Small intestine (tissue), 16 donors: ENCODE results near the gene CUL3. TPM values are rescaled to one million over a fixed set of nuclear protein-coding genes. Genes with fewer than 3 reads are reported as not detected.

Experiments used
- DNase-seq, 2 donors: peaks; one replicate each; pipeline versions ENCODE4 v3.0.0 to v3.0.0-alpha.2; 2013
- FAIRE-seq: peaks from 2 replicates; lab custom pipeline; 2012; peaks lifted over from hg19 to GRCh38; lab: Jason Lieb, UNC
- H3K27ac ChIP-seq, 3 donors: one replicate each; pipeline ENCODE4 v1.5.1; 2013; ENCODE audit warnings: low read length in 2 of 3, mild to moderate bottlenecking in 2 of 3, control low read depth in 1 of 3, inconsistent platforms in 1 of 3, low read depth in 1 of 3, moderate library complexity in 1 of 3
- H3K27me3 ChIP-seq, 3 donors: one replicate each; pipeline ENCODE4 v1.6.1; 2013; ENCODE audit warnings: low read length in 3 of 3, inconsistent platforms in 1 of 3; ENCODE audit not compliant: control insufficient read depth in 3 of 3, insufficient read depth in 3 of 3
- H3K36me3 ChIP-seq, 3 donors: one replicate each; pipeline ENCODE4 v1.6.1; 2013; ENCODE audit warnings: low read length in 3 of 3, inconsistent platforms in 1 of 3, low read depth in 1 of 3, mild to moderate bottlenecking in 1 of 3, moderate library complexity in 1 of 3; ENCODE audit not compliant: control insufficient read depth in 3 of 3, insufficient read depth in 2 of 3
- H3K4me1 ChIP-seq, 3 donors: one replicate each; pipeline ENCODE4 v1.6.1; 2013; ENCODE audit warnings: low read length in 2 of 3, inconsistent platforms in 1 of 3, low read depth in 1 of 3, mild to moderate bottlenecking in 1 of 3, moderate library complexity in 1 of 3; ENCODE audit not compliant: control insufficient read depth in 3 of 3, insufficient read depth in 2 of 3
- H3K4me3 ChIP-seq, 3 donors: one replicate each; pipeline ENCODE4 v1.5.1; 2013; ENCODE audit warnings: low read length in 3 of 3, control low read depth in 1 of 3, inconsistent platforms in 1 of 3, low read depth in 1 of 3, mild to moderate bottlenecking in 1 of 3, moderate library complexity in 1 of 3
- H3K9me3 ChIP-seq, 2 donors: one replicate each; pipeline ENCODE4 v1.6.1; 2013; ENCODE audit warnings: low read depth in 1 of 2, low read length in 1 of 2; ENCODE audit not compliant: control insufficient read depth in 2 of 2, insufficient read depth in 1 of 2
- WGBS, 3 donors: extraction: QIAGEN DNeasy Blood & Tissue Kit; methylation state at CpG; one replicate each; pipeline ENCODE4 v1.1.7; 2013; 5-methylcytosine and 5-hydroxymethylcytosine counted together
- long read RNA-seq, 10 donors: transcript quantifications; one replicate each; lab custom pipeline, GENCODE V29; 2026
- polyA plus RNA-seq, 4 donors: library from polyadenylated mRNA; stranded (reverse) in 3 of 4; unstranded in 1 of 4; fragments of 200-250 nt in 3 of 4; fragments of 120-200 nt in 1 of 4; gene quantifications; one replicate each; pipeline versions ENCODE4 v1.2.1 to v1.2.3, GENCODE V29; 2013
- donor health status: healthy with polysubstance abuse.
- donor health status: control.
- donor health status: control.
- donor health status: Bipolar disorder and iron deficiency.
- donor health status: healthy.

The CUL3 gene
- polyA plus RNA-seq, result 100 to 1,000 TPM in 1 of 4 donors, 10 to 100 TPM in 3; 56.7 to 102 (median 77.6) TPM
- long read RNA-seq, donor 1, result 0 reads
- long read RNA-seq, donor 2, full-length matches to known transcripts, result 3 of 3 reads
- long read RNA-seq, donor 2, partial matches to known transcripts, result 0 of 3 reads
- long read RNA-seq, donor 2, other reads (novel, unspliced or antisense), result 0 of 3 reads
- long read RNA-seq, donor 3, full-length matches to known transcripts, result 5 of 5 reads
- long read RNA-seq, donor 3, partial matches to known transcripts, result 0 of 5 reads
- long read RNA-seq, donor 3, other reads (novel, unspliced or antisense), result 0 of 5 reads
- long read RNA-seq, donor 4, result 0 reads
- long read RNA-seq, donor 5, full-length matches to known transcripts, result 1 of 1 reads
- long read RNA-seq, donor 5, partial matches to known transcripts, result 0 of 1 reads
- long read RNA-seq, donor 5, other reads (novel, unspliced or antisense), result 0 of 1 reads
- long read RNA-seq, donor 6, full-length matches to known transcripts, result 3 of 3 reads
- long read RNA-seq, donor 6, partial matches to known transcripts, result 0 of 3 reads
- long read RNA-seq, donor 6, other reads (novel, unspliced or antisense), result 0 of 3 reads
- long read RNA-seq, donor 7, result 0 reads
- long read RNA-seq, donor 8, result 0 reads
- long read RNA-seq, donor 9, result 0 reads
- long read RNA-seq, donor 10, full-length matches to known transcripts, result 8 of 13 reads
- long read RNA-seq, donor 10, partial matches to known transcripts, result 5 of 13 reads
- long read RNA-seq, donor 10, other reads (novel, unspliced or antisense), result 0 of 13 reads

- WGBS, 3 donors, result 0 to 1% (median 1%) methylated on average over 36 to 68 of the region's 68 CpGs
- no peak for FAIRE-seq
Observed at GRCh38 chr2:224585211-224586088, at the start of gene CUL3. Gene CUL3 (minus strand): TSS chr2:224585363. CDS start chr2:224585009, 354 bp downstream.

GRCh38 chr2:224630659-224631550, 45.7 kb upstream of the CUL3 start:
- DNase-seq (no peak), FAIRE-seq (no peak)
- Histone ChIP-seq H3K27me3 (no peaks in the 10 kb centered on the region), H3K27ac (no peak overlapping the region), H3K4me1 (no peaks in the 10 kb centered on the region), H3K9me3 (no peaks in the 10 kb centered on the region), H3K36me3 (no peaks in the 10 kb centered on the region), H3K4me3 (no peak overlapping the region)
- whole genome bisulfite sequencing, 3 donors, result 87 to 90% (median 90%) methylated on average over 6 of the region's 6 CpGs

More at GRCh38 chr2:224585211-224586088, at the start of gene CUL3:
- peaks cover 0 to 9% (median 7%) of the 10 kb centered on the region in 3 donors for H3K4me1 ChIP-seq
- H3K9me3 ChIP-seq, result no peaks in the 10 kb centered on the region
- H3K27me3 ChIP-seq, result no peaks in the 10 kb centered on the region
- DNase-seq, result peak; percentile 98
- peak within 1 kb of the TSS; percentile 89 to 97 (median 91) for H3K27ac ChIP-seq
- peaks cover 0 to 17% (median 0%) of the 10 kb centered on the region in 3 donors for H3K36me3 ChIP-seq
- peak within 1 kb of the TSS; percentile 76 to 99 (median 99) for H3K4me3 ChIP-seq

GRCh38 chr2:224628416-224628815, 43.3 kb upstream of the CUL3 start:
- H3K4me1 ChIP-seq, result no peaks in the 10 kb centered on the region
- no peaks in the 10 kb centered on the region for H3K9me3 ChIP-seq
- no peaks in the 10 kb centered on the region for H3K36me3 ChIP-seq
- H3K27ac ChIP-seq, result no peak overlapping the region
- DNase-seq (no peak), FAIRE-seq (no peak)
- no peak overlapping the region for H3K4me3 ChIP-seq
- no peaks in the 10 kb centered on the region for H3K27me3 ChIP-seq
- 95 to 97% (median 96%) methylated on average over 3 of the region's 3 CpGs for WGBS, 3 donors

GRCh38 chr2:224626735-224627134, 41.6 kb upstream of the CUL3 start:
- H3K27ac ChIP-seq, result no peak overlapping the region
- 65 to 85% (median 80%) methylated on average over 4 of the region's 4 CpGs for WGBS, 3 donors
- no peak overlapping the region for H3K4me3 ChIP-seq
- FAIRE-seq (no peak), DNase-seq (no peak)
- no peaks in the 10 kb centered on the region for H3K36me3 ChIP-seq
- no peaks in the 10 kb centered on the region for H3K4me1 ChIP-seq
- H3K9me3 ChIP-seq, result no peaks in the 10 kb centered on the region
- no peaks in the 10 kb centered on the region for H3K27me3 ChIP-seq

GRCh38 chr2:224613543-224614286, 28.6 kb upstream of the CUL3 start:
- peaks cover 0 to 6% (median 0%) of the 10 kb centered on the region in 3 donors for H3K4me1 ChIP-seq
- H3K27me3 ChIP-seq, result no peaks in the 10 kb centered on the region
- WGBS, 3 donors, result 53 to 74% (median 68%) methylated on average over 4 of the region's 4 CpGs
- no peaks in the 10 kb centered on the region for H3K36me3 ChIP-seq
- peaks cover 0 to 1% of the 10 kb centered on the region in 2 donors for H3K9me3 ChIP-seq
- no peak overlapping the region for H3K4me3 ChIP-seq
- DNase-seq (peak; percentile 32 to 68), FAIRE-seq (no peak)
- peak overlapping the region in 1 of 3 donors; percentile 67 for H3K27ac ChIP-seq

- H3K27ac ChIP-seq, result no peak overlapping the region
- H3K9me3 ChIP-seq, result no peaks in the 10 kb centered on the region
- no peaks in the 10 kb centered on the region for H3K36me3 ChIP-seq
- no peaks in the 10 kb centered on the region for H3K27me3 ChIP-seq
- 85 to 95% (median 86%) methylated on average over 5 of the region's 5 CpGs for WGBS, 3 donors
- FAIRE-seq, result no peak
- no peak for DNase-seq
- H3K4me3 ChIP-seq, result no peak overlapping the region
- peaks cover 0 to 6% (median 0%) of the 10 kb centered on the region in 3 donors for H3K4me1 ChIP-seq
Observed at GRCh38 chr2:224612578-224612977, 27.4 kb upstream of the CUL3 start.

GRCh38 chr2:224611938-224612337, 26.8 kb upstream of the CUL3 start:
- Histone ChIP-seq H3K4me3 (no peak overlapping the region), H3K27ac (no peak overlapping the region), H3K27me3 (no peaks in the 10 kb centered on the region), H3K36me3 (no peaks in the 10 kb centered on the region), H3K9me3 (no peaks in the 10 kb centered on the region), H3K4me1 (peaks cover 0 to 6% (median 0%) of the 10 kb centered on the region in 3 donors)
- 76 to 82% (median 78%) methylated on average over 3 of the region's 3 CpGs for WGBS, 3 donors
- DNase-seq, result no peak
- FAIRE-seq, result no peak
